Right atrium auricular region (tissue), 2 donors: Measurements from ENCODE around the gene NCOA4. TPM values are rescaled to one million over a fixed set of nuclear protein-coding genes. Genes with fewer than 3 reads are reported as not detected.

Experiments used
- DNase-seq: peaks from one replicate; pipeline ENCODE4 v3.0.0-alpha.2; 2019; ENCODE audit warnings: low spot score
- H3K27ac ChIP-seq, 2 donors: fragments of 200-600 bp; sonication (generic); 1 replicate in 1 of 2; 2 replicates in 1 of 2; pipeline ENCODE4 v1.5.1; 2016 to 2019
- H3K27me3 ChIP-seq, 2 donors: fragments of 200-600 bp; sonication (generic); one replicate each; pipeline versions ENCODE4 v1.5.1 to v1.6.0; 2017 to 2019
- H3K36me3 ChIP-seq: fragments of 200-600 bp; sonication (generic); one replicate; pipeline ENCODE4 v1.5.1; 2016
- H3K4me1 ChIP-seq, 2 donors: fragments of 200-600 bp; sonication (generic); one replicate each; pipeline versions ENCODE4 v1.5.1 to v1.6.0; 2017 to 2019
- H3K4me3 ChIP-seq, 2 donors: fragments of 200-600 bp; sonication (generic); 1 replicate in 1 of 2; 2 replicates in 1 of 2; pipeline ENCODE4 v1.5.1; 2017 to 2019; ENCODE audit warnings: mild to moderate bottlenecking in 1 of 2, moderate library complexity in 1 of 2
- H3K9me3 ChIP-seq, 2 donors: fragments of 200-600 bp; sonication (generic); one replicate each; pipeline ENCODE4 v1.5.1; 2019
- total RNA-seq, 2 donors: library from RNA; depleted of rRNA; stranded (reverse); fragments of >200 nt; gene quantifications; one replicate each; pipeline ENCODE4 v1.1.0, GENCODE V29; 2016
- TF ChIP-seq, protein P1 (sequence below), 2 donors: fragments of 200-600 bp; sonication (generic); IDR thresholded peaks; one replicate each; pipeline ENCODE4 v1.5.1; 2019; ENCODE audit warnings: antibody characterized with exemption in 2 of 2

The NCOA4 gene
- total RNA-seq, 2 donors from 2014 or later = 155 to 259 TPM

GRCh38 chr10:46048152-46048551 is 17.7 kb upstream of the NCOA4 start:
- Histone ChIP-seq H3K9me3 (no peaks in the 10 kb centered on the region), H3K27ac (no peak overlapping the region), H3K27me3 (no peaks in the 10 kb centered on the region), H3K4me3 (no peak overlapping the region), H3K4me1 (no peaks in the 10 kb centered on the region), H3K36me3 (no peaks in the 10 kb centered on the region)
- TF ChIP-seq, protein P1, sequence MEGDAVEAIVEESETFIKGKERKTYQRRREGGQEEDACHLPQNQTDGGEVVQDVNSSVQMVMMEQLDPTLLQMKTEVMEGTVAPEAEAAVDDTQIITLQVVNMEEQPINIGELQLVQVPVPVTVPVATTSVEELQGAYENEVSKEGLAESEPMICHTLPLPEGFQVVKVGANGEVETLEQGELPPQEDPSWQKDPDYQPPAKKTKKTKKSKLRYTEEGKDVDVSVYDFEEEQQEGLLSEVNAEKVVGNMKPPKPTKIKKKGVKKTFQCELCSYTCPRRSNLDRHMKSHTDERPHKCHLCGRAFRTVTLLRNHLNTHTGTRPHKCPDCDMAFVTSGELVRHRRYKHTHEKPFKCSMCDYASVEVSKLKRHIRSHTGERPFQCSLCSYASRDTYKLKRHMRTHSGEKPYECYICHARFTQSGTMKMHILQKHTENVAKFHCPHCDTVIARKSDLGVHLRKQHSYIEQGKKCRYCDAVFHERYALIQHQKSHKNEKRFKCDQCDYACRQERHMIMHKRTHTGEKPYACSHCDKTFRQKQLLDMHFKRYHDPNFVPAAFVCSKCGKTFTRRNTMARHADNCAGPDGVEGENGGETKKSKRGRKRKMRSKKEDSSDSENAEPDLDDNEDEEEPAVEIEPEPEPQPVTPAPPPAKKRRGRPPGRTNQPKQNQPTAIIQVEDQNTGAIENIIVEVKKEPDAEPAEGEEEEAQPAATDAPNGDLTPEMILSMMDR (IDR thresholded peaks at IDR 0.05) = no peak
- DNase-seq = no peak

DNA sequence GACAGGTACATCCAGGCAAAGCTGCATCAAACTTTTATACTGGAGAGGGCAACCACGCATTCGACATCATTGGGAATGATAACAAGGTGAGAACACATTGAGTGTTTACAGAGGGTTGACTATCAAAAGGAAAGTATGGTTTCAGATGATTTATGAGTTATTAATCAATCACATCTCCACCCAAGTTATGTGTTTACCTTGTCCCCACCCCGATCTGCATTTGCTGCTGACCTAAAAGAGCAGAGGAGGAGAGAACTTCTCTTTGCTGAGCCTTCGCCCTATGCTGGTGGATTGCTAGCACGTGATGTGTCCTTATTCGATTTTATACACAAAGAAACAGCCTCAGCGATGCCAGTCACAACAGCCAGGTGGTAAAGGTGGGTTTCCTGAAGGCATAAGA is 15.8 kb upstream of the NCOA4 start, which contains the start of gene MSMB:
MSMB (minus strand) TSS at position 9 of the 400 bp plus-strand sequence. CDS start 32 bp downstream, outside the sequence.
- Histone ChIP-seq H3K36me3 (no peaks in the 10 kb centered on the region), H3K9me3 (no peaks in the 10 kb centered on the region), H3K4me3 (no peak within 1 kb of the TSS), H3K27me3 (no peaks in the 10 kb centered on the region), H3K4me1 (no peaks in the 10 kb centered on the region), H3K27ac (no peak within 1 kb of the TSS)
- TF ChIP-seq, protein P1 (IDR thresholded peaks at IDR 0.05) = no peak
- DNase-seq = no peak

GRCh38 chr10:46042527-46042926 is 12.1 kb upstream of the NCOA4 start:
- Histone ChIP-seq H3K4me3 (no peak overlapping the region), H3K27me3 (no peaks in the 10 kb centered on the region), H3K27ac (no peak overlapping the region), H3K36me3 (no peaks in the 10 kb centered on the region), H3K9me3 (no peaks in the 10 kb centered on the region), H3K4me1 (no peaks in the 10 kb centered on the region)
- DNase-seq = no peak
- TF ChIP-seq, protein P1 (IDR thresholded peaks at IDR 0.05) = no peak

DNA sequence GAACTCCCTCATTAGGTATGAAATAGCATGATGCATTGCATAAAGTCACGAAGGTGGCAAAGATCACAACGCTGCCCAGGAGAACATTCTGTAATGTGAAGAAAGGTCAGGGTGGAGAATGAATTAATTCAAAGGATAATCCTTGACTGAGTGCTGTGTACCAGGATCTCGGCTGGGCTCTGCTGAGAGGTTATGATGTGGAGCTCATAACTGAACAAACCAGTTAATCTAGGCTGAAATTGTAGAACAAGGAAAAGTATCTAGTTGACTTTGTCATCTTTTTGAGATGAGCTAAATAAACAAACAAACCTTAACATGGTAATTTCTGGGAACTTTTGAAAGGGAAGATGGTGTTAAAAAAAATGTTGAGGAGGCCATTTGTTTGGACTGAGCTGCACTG is 9.6 kb upstream of the NCOA4 start:
- Histone ChIP-seq H3K4me1 (no peaks in the 10 kb centered on the region), H3K27me3 (no peaks in the 10 kb centered on the region), H3K36me3 (no peaks in the 10 kb centered on the region), H3K9me3 (no peaks in the 10 kb centered on the region), H3K4me3 (no peak overlapping the region), H3K27ac (no peak overlapping the region)
- TF ChIP-seq, protein P1 (IDR thresholded peaks at IDR 0.05) = no peak
- no peak for DNase-seq

DNA sequence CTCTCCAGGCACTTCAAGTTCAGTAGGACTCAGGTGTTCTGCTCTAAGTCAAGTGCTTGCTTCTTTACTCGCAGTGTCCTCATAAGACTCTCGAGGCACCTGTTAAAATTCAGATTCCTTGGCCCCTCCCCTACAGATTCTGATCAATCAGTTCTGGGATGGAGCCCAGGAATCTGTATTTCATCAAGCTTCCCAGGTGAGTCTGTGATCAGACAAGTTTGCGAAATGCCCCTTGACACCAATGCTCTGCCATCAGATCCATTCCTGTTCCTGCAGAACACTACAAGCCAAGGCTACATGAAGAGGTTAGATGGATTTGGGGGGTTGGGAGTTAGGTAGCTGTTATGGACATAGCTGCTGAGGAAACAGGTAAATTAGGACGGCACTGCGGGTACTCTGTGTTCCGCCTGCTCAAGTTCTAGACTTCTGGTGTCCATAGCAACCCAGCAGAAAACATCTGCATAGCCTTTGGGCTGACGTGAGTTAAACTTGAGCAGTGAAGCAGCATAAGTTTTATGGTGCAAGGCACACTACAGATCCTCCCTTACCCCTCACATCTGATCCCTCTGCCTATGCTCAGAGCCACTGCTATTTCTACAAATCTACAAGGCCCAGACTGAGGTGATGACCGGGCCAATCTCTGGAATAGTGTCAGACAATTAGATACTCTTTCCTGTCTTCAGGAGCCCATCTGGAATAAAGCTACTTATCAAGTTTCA is 6.8 kb upstream of the NCOA4 start:
- TF ChIP-seq, protein P1 (IDR thresholded peaks at IDR 0.05) = no peak
- Histone ChIP-seq H3K27ac (no peak overlapping the region), H3K9me3 (no peaks in the 10 kb centered on the region), H3K4me3 (no peak overlapping the region), H3K36me3 (no peaks in the 10 kb centered on the region), H3K4me1 (no peaks in the 10 kb centered on the region), H3K27me3 (no peaks in the 10 kb centered on the region)
- no peak for DNase-seq
